GM18499 (cell line): Measurements from ENCODE around the gene VWA2.

ENCODE experiments used
- ATAC-seq: cut with Tn5 transposase; IDR thresholded peaks from one replicate; pipeline ENCODE4 v1.9.1; 2021; ENCODE audit warnings: moderate number of reproducible peaks; ENCODE audit not compliant: insufficient read depth, unreplicated experiment

The VWA2 gene

GRCh38 chr10:114272696-114273095 lies 33.6 kb downstream of the VWA2 start:
- no peak for ATAC-seq

DNA sequence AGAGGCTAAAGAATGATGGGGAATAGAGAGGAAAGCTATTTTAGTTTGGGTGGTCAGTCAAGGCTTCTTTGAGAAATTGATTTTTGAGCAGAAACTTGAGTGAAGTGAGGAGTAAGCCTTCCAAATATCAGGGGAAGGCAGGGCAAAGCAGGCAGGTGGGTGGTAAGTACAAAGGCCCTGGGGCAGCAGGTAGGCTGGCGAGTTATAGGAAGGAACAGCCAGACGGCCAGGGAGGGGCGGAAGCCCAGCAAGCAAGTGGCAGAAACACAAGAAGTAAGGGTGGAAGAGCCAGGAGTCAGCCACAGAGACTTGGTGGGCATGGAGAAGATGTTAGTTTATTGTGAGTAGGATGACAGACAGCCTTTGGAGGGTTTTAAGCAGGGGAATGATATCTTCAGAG lies 34.9 kb downstream of the VWA2 start:
- no peak for ATAC-seq

GRCh38 chr10:114274616-114275453 lies 35.8 kb downstream of the VWA2 start:
- no peak for ATAC-seq

DNA sequence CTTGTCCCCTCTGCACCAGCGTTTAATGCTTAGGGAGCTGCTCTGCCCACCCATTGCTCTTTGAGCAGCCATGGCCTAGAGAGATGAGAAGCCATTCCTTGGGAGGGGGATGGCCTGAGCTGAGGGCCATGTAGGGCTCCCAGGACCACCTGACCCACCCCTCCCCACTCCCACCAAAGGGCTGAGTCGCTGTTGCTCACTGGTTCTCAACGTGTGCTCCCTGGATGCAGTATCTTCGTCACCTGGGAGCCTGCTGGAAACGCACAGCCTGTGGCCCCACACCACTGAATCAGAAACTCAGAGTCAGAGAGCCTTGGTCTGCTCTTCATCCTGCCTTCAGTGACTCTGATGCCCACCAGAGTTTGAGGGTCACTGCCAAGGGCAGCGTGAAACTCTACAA lies 37.0 kb downstream of the VWA2 start:
- ATAC-seq = no peak

DNA sequence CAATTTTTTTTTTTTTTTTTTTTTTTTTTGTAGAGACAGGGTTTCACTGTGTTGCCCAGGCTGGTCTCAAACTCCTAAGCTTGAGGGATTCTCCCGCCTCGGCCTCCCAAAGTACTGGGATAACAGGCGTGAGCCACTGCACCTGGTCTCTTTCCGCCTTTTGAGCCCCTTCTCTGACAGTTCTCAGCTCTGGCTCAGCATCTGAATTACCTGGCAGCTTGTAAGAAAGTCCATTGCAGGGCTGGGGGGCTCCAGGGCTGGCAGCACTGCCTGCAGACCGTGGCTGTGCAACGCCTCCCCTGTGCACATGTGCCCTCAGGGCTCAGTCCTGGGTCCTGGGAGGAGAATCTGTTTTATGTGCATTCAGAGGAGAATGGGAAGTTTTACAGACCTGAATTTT lies 37.6 kb downstream of the VWA2 start:
- no peak for ATAC-seq

DNA sequence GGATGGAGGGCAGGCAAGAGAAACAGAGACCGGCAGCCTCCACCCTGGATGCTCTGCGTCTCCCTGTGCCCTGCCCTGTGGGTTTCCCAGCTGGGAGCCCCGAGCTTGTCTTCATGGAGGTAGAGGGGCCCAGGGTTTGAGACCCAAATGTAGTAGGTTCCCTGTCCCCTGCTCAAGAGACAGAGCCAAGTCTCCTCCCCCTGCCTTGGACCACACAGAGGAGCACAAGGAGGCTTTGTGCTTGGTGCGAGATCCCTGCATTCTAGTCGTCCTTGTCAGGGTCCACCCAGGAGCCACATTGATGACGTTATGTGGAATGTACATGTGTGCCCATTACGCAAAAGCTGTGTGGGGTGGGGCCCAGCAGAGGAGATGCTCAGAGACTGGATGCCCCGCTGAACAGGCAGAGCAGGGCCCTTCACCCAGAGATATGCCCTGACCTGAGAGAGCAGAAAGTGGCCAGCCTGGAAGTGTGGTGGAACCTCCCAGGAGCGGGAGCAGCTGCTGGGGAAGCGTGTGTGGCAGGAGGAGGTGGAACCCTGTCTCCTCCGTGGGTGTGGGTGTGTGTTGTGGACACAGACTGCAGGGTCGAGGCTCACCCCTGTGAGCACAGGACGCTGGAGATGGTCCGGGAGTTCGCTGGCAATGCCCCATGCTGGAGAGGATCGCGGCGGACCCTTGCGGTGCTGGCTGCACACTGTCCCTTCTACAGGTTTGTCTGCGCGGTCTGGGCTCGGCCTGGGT lies 39.3 kb downstream of the VWA2 start:
- no peak for ATAC-seq

GRCh38 chr10:114278884-114279191 lies 39.8 kb downstream of the VWA2 start:
- no peak for ATAC-seq

DNA sequence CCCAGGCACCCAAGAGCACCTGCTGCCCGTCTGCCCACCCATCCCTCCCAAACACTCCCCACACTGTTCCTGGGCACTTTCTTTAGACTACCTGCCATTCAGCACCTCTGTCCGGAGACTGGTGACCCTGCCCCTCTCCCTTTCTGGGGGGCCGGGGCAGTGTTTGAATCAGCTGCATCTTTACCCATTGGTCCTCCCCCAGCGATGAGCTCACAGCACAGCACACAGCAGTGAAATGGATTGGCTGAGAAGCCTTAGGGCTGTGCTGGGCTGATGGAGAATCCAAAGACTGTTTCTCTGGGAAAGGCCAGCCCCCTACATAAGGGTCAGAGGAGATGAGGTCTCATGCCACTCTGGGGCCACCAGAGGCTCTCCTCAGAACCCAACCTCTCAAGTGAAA lies 40.2 kb downstream of the VWA2 start:
- no peak for ATAC-seq

DNA sequence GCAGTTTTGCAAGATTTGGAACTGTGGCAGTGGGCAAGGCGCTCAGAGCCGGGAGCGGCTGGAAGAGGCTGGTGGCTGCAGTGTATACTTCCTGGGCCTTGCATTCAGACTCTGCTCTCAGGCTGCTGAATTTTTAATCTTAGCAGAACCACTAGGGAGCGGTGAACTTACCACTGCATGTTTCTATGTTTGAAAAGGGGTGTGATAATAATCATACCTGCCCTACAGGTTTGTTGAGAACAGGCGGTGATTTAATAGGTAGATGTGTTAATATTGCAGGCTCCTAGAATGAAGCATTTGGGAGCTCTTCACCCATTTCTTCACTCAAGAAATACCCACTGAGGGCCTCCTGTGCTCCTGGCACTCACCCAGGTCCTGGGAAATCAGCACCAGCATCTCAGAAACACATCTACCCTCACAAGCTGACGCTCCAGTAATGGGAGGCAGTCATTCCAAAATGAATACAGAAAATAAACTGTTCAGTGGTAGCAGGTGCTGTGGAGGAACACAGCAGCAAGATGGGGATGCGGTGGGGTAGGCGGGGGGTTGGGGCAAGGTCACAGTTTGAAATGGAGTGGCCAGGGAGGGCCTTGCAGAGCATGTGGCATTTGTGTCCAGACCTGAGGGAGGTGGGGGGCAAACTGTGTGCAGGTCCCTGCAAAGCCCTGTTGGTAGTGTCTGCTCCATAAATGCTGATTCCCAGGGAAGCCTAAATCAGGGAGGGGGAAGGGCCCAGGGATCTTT lies 41.0 kb downstream of the VWA2 start:
- ATAC-seq = no peak

DNA sequence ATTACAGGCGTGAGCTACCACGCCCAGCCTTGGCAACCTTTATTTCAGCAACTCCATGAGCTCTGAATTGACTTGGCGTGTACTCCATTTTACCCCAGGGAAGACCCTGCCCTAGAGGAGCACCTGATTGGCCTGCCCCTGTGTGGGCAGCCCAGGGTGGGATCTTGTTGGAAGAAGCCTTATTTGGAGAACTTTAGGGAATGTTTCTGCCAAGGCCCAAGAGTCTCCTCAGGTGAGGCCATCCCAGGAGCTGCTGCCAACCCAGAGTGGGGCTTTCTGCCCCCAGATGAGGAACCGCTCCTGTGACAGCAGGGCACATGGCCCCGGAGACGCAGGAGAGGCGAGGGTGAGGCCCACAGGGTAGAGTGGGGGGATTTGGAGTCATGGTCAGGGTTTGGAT lies 42.0 kb downstream of the VWA2 start:
- ATAC-seq = no peak

DNA sequence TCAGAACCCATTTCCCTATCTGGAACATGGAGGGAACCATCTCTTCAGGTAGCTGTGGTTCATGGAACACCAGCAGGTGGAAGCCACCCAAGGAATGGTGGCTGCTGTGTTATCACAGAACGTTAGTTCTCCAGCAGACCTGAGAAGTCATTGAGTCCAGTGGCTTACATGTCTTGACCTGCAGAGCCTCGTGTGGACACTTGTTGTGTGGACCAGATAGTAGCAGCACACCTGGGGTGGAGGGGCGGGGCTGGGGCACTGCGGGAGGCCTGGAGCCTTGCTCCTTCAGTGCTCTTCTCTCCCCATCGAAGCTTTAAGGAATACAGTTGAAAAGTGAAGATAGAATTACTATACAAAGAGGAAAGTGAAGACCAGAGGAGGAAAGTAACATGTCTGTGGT lies 42.4 kb downstream of the VWA2 start:
- ATAC-seq = no peak

DNA sequence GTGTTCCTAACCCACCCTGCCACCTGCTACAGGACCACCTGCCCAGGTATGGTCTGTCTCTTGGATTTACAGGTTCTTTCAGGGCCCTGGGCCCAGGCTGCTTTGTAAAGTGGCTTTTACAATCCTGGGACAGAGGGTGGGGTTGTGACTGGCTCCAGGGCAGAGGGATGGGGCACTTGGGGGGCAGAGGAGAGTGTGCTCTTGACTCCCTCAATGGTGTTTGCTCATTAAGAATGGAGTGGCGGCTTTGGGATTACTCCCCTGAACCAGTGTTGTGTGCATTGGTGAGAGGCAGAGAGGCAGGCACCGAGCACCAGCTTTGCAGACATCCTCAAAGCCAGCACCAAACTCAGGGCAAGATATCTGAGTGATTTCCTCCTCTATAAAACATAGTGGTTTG lies 43.5 kb downstream of the VWA2 start:
- no peak for ATAC-seq

GRCh38 chr10:114283091-114283490 lies 44.0 kb downstream of the VWA2 start:
- ATAC-seq = no peak

DNA sequence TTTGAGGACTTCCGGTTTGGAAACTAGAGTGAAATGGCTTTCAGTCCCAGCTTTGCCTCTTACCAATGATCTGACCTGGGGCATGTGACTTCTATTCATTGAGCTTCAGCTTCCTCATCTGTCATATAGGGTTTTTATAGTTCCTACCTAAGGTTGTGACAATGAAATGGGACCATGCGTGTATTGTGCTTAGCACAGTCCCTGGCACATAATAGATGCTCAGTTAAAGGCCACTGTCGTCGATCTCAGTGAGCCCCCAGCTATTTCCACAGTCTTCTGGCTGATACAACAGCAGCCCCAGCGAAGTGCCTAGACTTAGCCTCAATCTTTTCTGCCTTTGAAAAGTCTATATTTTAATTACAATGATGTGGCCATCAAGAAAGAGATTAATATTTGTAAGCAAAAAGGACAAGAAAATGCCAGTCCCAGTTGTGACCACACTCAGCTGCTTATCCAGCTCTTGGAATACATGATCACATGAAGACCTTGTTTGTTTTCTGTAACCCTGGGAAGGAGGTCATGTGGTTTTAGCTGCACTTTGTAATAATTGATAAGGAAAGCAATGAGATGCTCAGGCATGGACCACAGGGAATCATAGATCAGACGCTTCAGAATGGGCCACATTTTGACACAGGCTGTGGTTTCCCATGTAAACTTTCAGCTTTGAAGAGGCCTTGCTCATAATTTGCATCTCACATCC lies 44.6 kb downstream of the VWA2 start:
- ATAC-seq = no peak

DNA sequence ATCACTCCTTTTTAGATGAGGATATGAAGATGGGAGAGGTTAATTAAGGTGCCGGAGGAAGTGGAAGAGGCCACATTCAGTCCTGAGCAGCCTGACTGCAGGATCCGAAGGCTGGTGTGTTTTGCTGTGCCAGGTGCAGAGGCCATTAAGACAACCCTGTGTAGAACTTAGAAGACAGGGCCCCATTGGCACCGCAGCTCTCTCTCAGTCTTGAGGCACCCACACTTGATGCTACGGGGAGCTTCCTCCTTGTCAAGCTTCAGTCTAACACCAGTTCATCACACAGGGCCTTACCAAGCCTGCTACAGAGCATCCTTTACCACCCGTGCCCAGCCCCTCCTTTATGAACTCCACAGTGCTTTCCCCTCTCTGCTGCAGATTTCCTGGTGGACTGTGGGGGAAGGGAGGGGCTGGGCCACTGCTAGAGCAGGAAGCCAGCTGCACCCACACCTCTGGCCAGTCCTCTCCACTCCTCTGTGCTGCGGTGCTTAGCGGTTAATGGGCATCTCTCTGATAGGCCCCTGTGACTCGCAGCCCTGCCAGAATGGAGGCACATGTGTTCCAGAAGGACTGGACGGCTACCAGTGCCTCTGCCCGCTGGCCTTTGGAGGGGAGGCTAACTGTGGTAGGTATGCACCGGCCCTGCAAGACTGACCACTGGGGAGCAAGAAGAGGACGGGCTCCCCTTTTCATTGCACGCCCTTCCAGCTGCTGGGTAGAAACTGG lies 45.5 kb downstream of the VWA2 start:
- ATAC-seq = no peak

DNA sequence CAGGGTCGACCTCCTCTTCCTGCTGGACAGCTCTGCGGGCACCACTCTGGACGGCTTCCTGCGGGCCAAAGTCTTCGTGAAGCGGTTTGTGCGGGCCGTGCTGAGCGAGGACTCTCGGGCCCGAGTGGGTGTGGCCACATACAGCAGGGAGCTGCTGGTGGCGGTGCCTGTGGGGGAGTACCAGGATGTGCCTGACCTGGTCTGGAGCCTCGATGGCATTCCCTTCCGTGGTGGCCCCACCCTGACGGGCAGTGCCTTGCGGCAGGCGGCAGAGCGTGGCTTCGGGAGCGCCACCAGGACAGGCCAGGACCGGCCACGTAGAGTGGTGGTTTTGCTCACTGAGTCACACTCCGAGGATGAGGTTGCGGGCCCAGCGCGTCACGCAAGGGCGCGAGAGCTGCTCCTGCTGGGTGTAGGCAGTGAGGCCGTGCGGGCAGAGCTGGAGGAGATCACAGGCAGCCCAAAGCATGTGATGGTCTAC lies 46.9 kb downstream of the VWA2 start:
- no peak for ATAC-seq

DNA sequence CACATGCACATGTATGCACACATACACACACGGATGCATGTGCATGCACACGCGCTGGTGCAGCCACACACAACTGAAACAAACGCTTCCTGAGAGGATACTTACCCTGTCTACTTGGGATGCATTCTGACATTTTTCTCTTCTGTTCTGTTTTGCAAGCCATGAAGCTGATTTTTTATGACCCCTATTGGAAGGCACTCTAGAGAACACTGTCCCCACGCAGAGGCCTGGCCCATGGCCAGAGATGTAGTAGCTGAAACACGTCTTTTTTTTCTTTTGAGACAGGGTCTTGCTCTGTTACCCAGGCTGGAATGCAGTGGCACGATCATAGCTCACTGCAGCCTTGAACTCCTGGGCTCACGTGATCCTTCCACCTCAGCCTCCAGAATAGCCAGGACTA lies 47.9 kb downstream of the VWA2 start:
- ATAC-seq = no peak

DNA sequence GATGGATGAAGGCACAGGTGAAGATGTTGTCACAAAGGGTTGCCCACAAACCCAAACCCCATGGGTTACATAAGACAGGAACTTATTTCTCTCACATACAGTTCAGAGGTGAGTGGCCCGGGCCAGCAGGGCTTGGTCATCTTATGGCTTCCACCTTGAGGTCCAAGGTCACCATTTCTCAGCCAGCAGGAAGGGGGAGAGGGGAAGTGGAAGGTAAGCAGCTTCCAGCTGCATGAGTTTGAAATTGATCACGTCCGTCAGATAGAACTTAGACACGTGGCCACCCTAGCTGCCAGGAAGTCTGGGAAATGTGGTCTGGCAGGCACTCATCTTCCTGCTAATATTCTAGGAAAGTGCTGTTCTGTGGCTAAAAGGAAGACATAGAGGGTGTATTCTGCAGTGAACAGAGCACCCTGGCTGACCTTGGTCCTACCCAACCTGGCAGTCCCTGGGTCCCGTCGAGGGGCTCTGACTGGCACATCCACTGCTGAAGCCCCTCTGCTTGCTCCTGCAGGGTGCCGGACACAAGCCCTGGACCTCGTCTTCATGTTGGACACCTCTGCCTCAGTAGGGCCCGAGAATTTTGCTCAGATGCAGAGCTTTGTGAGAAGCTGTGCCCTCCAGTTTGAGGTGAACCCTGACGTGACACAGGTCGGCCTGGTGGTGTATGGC lies 49.5 kb downstream of the VWA2 start:
- no peak for ATAC-seq

DNA sequence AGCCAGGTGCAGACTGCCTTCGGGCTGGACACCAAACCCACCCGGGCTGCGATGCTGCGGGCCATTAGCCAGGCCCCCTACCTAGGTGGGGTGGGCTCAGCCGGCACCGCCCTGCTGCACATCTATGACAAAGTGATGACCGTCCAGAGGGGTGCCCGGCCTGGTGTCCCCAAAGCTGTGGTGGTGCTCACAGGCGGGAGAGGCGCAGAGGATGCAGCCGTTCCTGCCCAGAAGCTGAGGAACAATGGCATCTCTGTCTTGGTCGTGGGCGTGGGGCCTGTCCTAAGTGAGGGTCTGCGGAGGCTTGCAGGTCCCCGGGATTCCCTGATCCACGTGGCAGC lies 50.0 kb downstream of the VWA2 start:
- ATAC-seq = no peak

DNA sequence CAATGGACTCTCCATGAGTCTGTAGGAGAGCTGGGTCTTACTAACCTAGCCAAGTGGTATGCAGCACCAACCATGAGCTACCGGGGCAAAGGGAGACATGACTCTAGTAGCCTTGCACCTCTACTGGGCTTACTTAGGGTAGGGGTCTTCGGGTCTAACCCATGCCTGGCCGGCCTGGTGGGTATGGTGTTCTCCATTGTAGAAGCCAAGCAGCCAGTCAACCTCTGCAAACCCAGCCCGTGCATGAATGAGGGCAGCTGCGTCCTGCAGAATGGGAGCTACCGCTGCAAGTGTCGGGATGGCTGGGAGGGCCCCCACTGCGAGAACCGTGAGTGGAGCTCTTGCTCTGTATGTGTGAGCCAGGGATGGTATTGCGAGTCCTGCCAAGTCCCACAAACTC lies 51.0 kb downstream of the VWA2 start:
- no peak for ATAC-seq
